A673 (cell line): Measurements from ENCODE around the gene PAQR4. TPM values are rescaled to one million over a fixed set of nuclear protein-coding genes. Genes with fewer than 3 reads are reported as not detected.

Experiments used
- BruUV-seq: library from RNA; stranded (reverse); fragments of 400-500 nt; replicated peaks from 2 replicates; lab custom pipeline; 2021; lab: Mats Ljungman, UMichigan
- CTCF ChIA-PET: fragments of 300-600 bp; sonication (Branson Sonifier 250); formaldehyde crosslinking; loops from one replicate; lab custom pipeline; 2022; ENCODE audit warnings: antibody characterized with exemption; lab: Charles Lee
- POLR2A ChIA-PET: fragments of 300-600 bp; sonication (Branson Sonifier 250); formaldehyde crosslinking; loops from one replicate; lab custom pipeline; 2022; ENCODE audit warnings: antibody characterized with exemption; ENCODE audit not compliant: low non-redundant PET; lab: Charles Lee
- DNase-seq: peaks from one replicate; pipeline ENCODE4 v3.0.0-alpha.2; 2015; ENCODE audit warnings: low spot score
- H3K27ac ChIP-seq: fragments of 200-600 bp; sonication (generic); 2 replicates; pipeline ENCODE4 v1.5.1; 2016; ENCODE audit warnings: mixed run types, low read depth, mild to moderate bottlenecking, mixed read lengths, antibody characterized with exemption, low read length; ENCODE audit not compliant: poor library complexity, severe bottlenecking
- H3K27me3 ChIP-seq: fragments of 200-600 bp; sonication (generic); replicated peaks from 2 replicates; pipeline ENCODE4 v1.6.1; 2017; ENCODE audit warnings: mixed run types, low read depth, mild to moderate bottlenecking, mixed read lengths, antibody characterized with exemption, low read length; ENCODE audit not compliant: insufficient read depth, poor library complexity
- H3K36me3 ChIP-seq: fragments of 200-600 bp; sonication (generic); 2 replicates; pipeline ENCODE4 v1.6.1; 2016; ENCODE audit warnings: mixed run types, mild to moderate bottlenecking, mixed read lengths, antibody characterized with exemption, low read length; ENCODE audit not compliant: insufficient read depth, poor library complexity, severe bottlenecking
- H3K4me1 ChIP-seq: fragments of 200-600 bp; sonication (generic); 2 replicates; pipeline ENCODE4 v1.6.1; 2017; ENCODE audit warnings: mixed run types, mild to moderate bottlenecking, mixed read lengths, antibody characterized with exemption, low read length; ENCODE audit not compliant: insufficient read depth, poor library complexity, severe bottlenecking
- H3K4me3 ChIP-seq: fragments of 200-600 bp; sonication (generic); 2 replicates; pipeline ENCODE4 v1.5.1; 2016; ENCODE audit warnings: low read depth, mixed run types, mild to moderate bottlenecking, mixed read lengths, low read length; ENCODE audit not compliant: poor library complexity, severe bottlenecking
- H3K9me3 ChIP-seq: fragments of 200-600 bp; sonication (generic); 2 replicates; pipeline ENCODE4 v1.6.1; 2016; ENCODE audit warnings: mixed run types, low read depth, mild to moderate bottlenecking, mixed read lengths, antibody characterized with exemption, low read length; ENCODE audit not compliant: poor library complexity, severe bottlenecking
- CTCF ChIP-seq: fragments of 300-800, 200-600 bp; sonication (generic); conservative IDR thresholded peaks from 2 replicates; pipeline ENCODE4 v1.5.1; 2017; ENCODE audit warnings: low read depth, mild to moderate bottlenecking, antibody characterized with exemption, low read length, moderate library complexity, mixed read lengths
- EZH2 ChIP-seq: fragments of 200-600 bp; sonication (generic); IDR thresholded peaks from 2 replicates; pipeline ENCODE4 v1.6.1; 2017; ENCODE audit warnings: borderline replicate concordance, low read depth, mild to moderate bottlenecking, mixed read lengths, antibody characterized with exemption, low read length; ENCODE audit not compliant: poor library complexity, severe bottlenecking
- intact Hi-C: fragments of 100-400 bp; cut with micrococcal nuclease; formaldehyde crosslinking; loops from one replicate; pipeline ENCODE4 v1.10.0; 2022; ENCODE audit not compliant: unreplicated experiment
- total RNA-seq: library from RNA; stranded (reverse); gene quantifications from 2 replicates; pipeline ENCODE4 v1.2.3, GENCODE V29; 2021

PAQR4 gene
- total RNA-seq, 1 experiment from 2014 or later: 46.5 TPM

GRCh38 chr16:2976673-2977072, 7.5 kb downstream of the PAQR4 start:
- peaks cover 49% of the 10 kb centered on the region for H3K36me3 ChIP-seq
- POLR2A ChIA-PET: no interaction called here
- TF ChIP-seq EZH2 (no peak), CTCF (no peak)
- peaks cover 21% of the 10 kb centered on the region for H3K4me1 ChIP-seq
- CTCF ChIA-PET: no interaction called here
- intact Hi-C loops: no loop called here
- H3K27ac ChIP-seq: no peak overlapping the region
- no peaks in the 10 kb centered on the region for H3K27me3 ChIP-seq
- no peak overlapping the region for H3K4me3 ChIP-seq
- no peaks in the 10 kb centered on the region for H3K9me3 ChIP-seq
- no peak for DNase-seq
- no TSS peak for BruUV-seq

- Histone ChIP-seq H3K27ac (no peak overlapping the region), H3K36me3 (peaks cover 42% of the 10 kb centered on the region), H3K4me3 (no peak overlapping the region), H3K27me3 (no peaks in the 10 kb centered on the region), H3K9me3 (no peaks in the 10 kb centered on the region), H3K4me1 (peaks cover 16% of the 10 kb centered on the region)
- DNase-seq: no peak
- TF ChIP-seq CTCF (no peak), EZH2 (no peak)
- ChIA-PET POLR2A (no interaction called here), CTCF (no interaction called here)
- intact Hi-C loops: no loop called here
- no TSS peak for BruUV-seq
Observed at GRCh38 chr16:2977440-2977839, 8.3 kb downstream of the PAQR4 start.

- intact Hi-C loops: no loop called here
- Histone ChIP-seq H3K4me3 (peak overlapping the region; percentile 87), H3K9me3 (no peaks in the 10 kb centered on the region), H3K27me3 (no peaks in the 10 kb centered on the region), H3K27ac (peak overlapping the region; percentile 87), H3K36me3 (peaks cover 21% of the 10 kb centered on the region), H3K4me1 (peaks cover 10% of the 10 kb centered on the region)
- ChIA-PET POLR2A (no interaction called here), CTCF (no interaction called here)
- TF ChIP-seq CTCF (no peak), EZH2 (no peak)
- DNase-seq: no peak
- BruUV-seq: TSS peak; percentile 52
Observed at GRCh38 chr16:2979669-2980226, 10.6 kb downstream of the PAQR4 start.
